ENCODE results near the gene THAP3.

GRCh38 chr1:6581561-6582305 is 42.9 kb upstream of the THAP3 start:
- TF ChIP-seq CTCF (IDR thresholded peaks at IDR 0.05) = no peak
- TF ChIP-seq EZH2 (IDR thresholded peaks at IDR 0.05; ENCODE audit: borderline replicate concordance, insufficient read depth, low read depth, low read length, poor library complexity, severe bottlenecking) = no peak
